ENCODE data around the gene ZNF112.

ZNF112 gene

DNA sequence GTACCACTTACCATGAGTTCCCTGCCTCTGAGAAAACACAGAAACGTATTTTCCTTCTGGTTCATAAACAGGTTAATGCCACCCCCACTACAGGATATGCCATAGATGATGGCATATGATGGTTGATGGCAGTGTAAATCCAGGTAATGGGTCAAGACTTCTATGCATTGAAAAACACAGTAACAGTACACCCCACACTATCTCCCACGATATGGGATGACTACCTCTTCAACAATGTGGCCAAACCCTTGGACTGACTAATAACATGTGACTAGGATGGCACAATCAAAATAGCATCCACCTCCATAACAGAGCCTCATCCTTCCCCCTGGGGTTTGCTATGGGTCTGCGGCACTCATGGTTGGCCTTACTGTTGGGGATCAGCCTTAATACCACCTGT lies 73.6 kb downstream of the ZNF112 start:
- H3K27me3 ChIP-seq (ENCODE audit: insufficient read depth, insufficient read length): no peaks in the 10 kb centered on the region
- no peak overlapping the region for H3K4me3 ChIP-seq (ENCODE audit: insufficient read length, low read depth)
- peaks cover 9% of the 10 kb centered on the region for H3K36me3 ChIP-seq (ENCODE audit: insufficient read depth, insufficient read length, low read length)
- no peaks in the 10 kb centered on the region for H3K4me1 ChIP-seq (ENCODE audit: insufficient read depth, insufficient read length)
- TF ChIP-seq YY1 (IDR thresholded peaks at IDR 0.05; ENCODE audit: insufficient read depth, insufficient read length): no peak
- no peak for TF ChIP-seq SUZ12 (IDR thresholded peaks at IDR 0.05; ENCODE audit: extremely low read depth, insufficient read depth, insufficient read length)
- TF ChIP-seq ZNF274 (IDR thresholded peaks at IDR 0.05; ENCODE audit: low read depth, low read length): no peak
- H3K9me3 ChIP-seq (ENCODE audit: insufficient read depth, low read length): peaks cover 8% of the 10 kb centered on the region; the same call in 1 of the 2 replicates
- H3K9ac ChIP-seq (ENCODE audit: insufficient read length, low read depth): no peak overlapping the region
- no peak for DNase-seq (ENCODE audit: low read depth, low spot score)

DNA sequence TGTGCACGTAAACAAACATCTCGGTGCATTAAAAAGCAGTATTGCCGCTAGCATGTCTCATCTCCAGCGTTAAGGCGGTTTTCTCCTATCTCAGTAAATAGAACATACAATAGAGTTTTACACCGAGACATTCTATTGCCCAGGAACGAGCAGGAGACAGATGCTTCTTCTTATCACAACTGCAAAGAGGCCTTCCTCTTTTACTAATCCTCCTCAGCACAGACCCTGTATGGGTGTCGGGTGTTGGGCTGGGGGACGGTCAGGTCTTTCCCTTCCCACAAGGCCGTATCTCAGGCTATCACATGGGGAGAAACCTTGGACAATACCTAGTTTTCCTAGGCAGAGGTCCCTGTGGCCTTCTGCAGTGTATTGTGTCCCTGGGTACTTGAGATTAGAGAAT lies 75.6 kb downstream of the ZNF112 start:
- no peak for TF ChIP-seq SUZ12 (IDR thresholded peaks at IDR 0.05; ENCODE audit: extremely low read depth, insufficient read depth, insufficient read length)
- TF ChIP-seq ZNF274 (IDR thresholded peaks at IDR 0.05; ENCODE audit: low read depth, low read length): no peak
- TF ChIP-seq YY1 (IDR thresholded peaks at IDR 0.05; ENCODE audit: insufficient read depth, insufficient read length): no peak
- no peak overlapping the region for H3K9ac ChIP-seq (ENCODE audit: insufficient read length, low read depth)
- no peak overlapping the region for H3K4me3 ChIP-seq (ENCODE audit: insufficient read length, low read depth)
- DNase-seq (ENCODE audit: low read depth, low spot score): no peak
- H3K27me3 ChIP-seq (ENCODE audit: insufficient read depth, insufficient read length): no peaks in the 10 kb centered on the region
- H3K36me3 ChIP-seq (ENCODE audit: insufficient read depth, insufficient read length, low read length): no peaks in the 10 kb centered on the region
- peaks cover 3% of the 10 kb centered on the region; the same call in 1 of the 2 replicates for H3K9me3 ChIP-seq (ENCODE audit: insufficient read depth, low read length)
- H3K4me1 ChIP-seq (ENCODE audit: insufficient read depth, insufficient read length): no peaks in the 10 kb centered on the region

DNA sequence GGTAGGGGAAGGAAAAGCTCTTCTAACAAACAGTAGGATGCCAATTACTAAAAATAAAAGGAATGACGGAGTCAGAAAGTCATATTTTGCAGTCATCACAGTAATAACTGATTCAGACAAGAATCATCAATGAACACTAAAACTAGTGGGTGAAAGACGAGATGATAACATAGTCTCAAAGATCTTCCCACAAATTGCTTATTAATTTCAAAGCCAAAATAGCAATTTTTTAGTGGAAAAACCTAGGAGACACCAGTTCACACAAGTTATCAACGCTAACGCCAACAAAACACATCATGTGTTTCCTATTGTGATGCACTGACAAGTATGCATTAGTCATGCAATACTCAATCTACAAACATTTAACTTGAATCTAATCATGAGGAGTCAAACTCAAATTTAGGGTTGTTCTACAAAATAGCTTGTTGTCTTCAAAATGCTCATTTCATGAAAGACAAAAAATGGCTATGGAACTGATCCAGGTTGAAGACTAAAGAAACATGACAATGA lies 78.2 kb downstream of the ZNF112 start:
- Histone ChIP-seq H3K9me3 (ENCODE audit: insufficient read depth, low read length) (peaks cover 14% of the 10 kb centered on the region; the same call in 1 of the 2 replicates), H3K4me3 (ENCODE audit: insufficient read length, low read depth) (no peak overlapping the region), H3K27me3 (ENCODE audit: insufficient read depth, insufficient read length) (no peaks in the 10 kb centered on the region), H3K4me1 (ENCODE audit: insufficient read depth, insufficient read length) (no peaks in the 10 kb centered on the region), H3K9ac (ENCODE audit: insufficient read length, low read depth) (no peak overlapping the region), H3K36me3 (ENCODE audit: insufficient read depth, insufficient read length, low read length) (peaks cover 9% of the 10 kb centered on the region)
- no peak for DNase-seq (ENCODE audit: low read depth, low spot score)
- TF ChIP-seq YY1 (IDR thresholded peaks at IDR 0.05; ENCODE audit: insufficient read depth, insufficient read length) (no peak), SUZ12 (IDR thresholded peaks at IDR 0.05; ENCODE audit: extremely low read depth, insufficient read depth, insufficient read length) (no peak), ZNF274 (IDR thresholded peaks at IDR 0.05; ENCODE audit: low read depth, low read length) (no peak)

DNA sequence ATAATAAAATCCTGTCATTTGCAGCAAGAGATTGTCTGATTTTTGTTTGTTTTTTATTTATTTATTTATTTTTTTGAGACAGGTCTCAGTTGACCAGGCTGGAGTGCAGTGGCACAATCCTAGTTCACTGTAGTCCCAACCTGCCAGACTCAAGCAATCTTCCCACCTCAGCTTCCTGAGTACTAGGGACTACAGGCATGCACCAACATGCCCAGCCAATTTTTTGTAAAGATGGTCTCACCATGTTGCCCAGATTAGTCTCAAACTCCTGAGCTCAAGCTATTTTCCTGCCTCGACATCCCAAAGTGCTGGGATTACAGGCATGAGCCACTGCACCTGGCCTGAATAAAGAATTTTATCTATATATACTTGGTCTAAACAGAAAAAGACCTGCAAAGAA lies 79.1 kb downstream of the ZNF112 start:
- Histone ChIP-seq H3K4me1 (ENCODE audit: insufficient read depth, insufficient read length) (no peaks in the 10 kb centered on the region), H3K27me3 (ENCODE audit: insufficient read depth, insufficient read length) (no peaks in the 10 kb centered on the region), H3K4me3 (ENCODE audit: insufficient read length, low read depth) (no peak overlapping the region), H3K9me3 (ENCODE audit: insufficient read depth, low read length) (peaks cover 13% of the 10 kb centered on the region; the same call in 1 of the 2 replicates), H3K36me3 (ENCODE audit: insufficient read depth, insufficient read length, low read length) (peaks cover 9% of the 10 kb centered on the region), H3K9ac (ENCODE audit: insufficient read length, low read depth) (no peak overlapping the region)
- DNase-seq (ENCODE audit: low read depth, low spot score): no peak
- TF ChIP-seq SUZ12 (IDR thresholded peaks at IDR 0.05; ENCODE audit: extremely low read depth, insufficient read depth, insufficient read length) (no peak), YY1 (IDR thresholded peaks at IDR 0.05; ENCODE audit: insufficient read depth, insufficient read length) (no peak), ZNF274 (IDR thresholded peaks at IDR 0.05; ENCODE audit: low read depth, low read length) (no peak)

All from NT2/D1 (cell line).